GM12865 (cell line): Measurements from ENCODE around the gene USP11.

ENCODE experiments used
- DNase-seq: peaks from one replicate; pipeline ENCODE4 v3.0.0; 2010; ENCODE audit warnings: low read depth
- H3K4me3 ChIP-seq: 2 replicates; pipeline ENCODE4 v1.5.1; 2011; ENCODE audit warnings: mild to moderate bottlenecking, low read depth, low read length, control low read depth
- TF ChIP-seq, protein P1 (sequence below): IDR thresholded peaks from 2 replicates; pipeline ENCODE4 v1.5.1; 2011; ENCODE audit warnings: low read length, control low read depth, low read depth, inconsistent platforms; ENCODE audit not compliant: insufficient read depth; ENCODE audit errors: missing control alignments

Gene USP11

DNA sequence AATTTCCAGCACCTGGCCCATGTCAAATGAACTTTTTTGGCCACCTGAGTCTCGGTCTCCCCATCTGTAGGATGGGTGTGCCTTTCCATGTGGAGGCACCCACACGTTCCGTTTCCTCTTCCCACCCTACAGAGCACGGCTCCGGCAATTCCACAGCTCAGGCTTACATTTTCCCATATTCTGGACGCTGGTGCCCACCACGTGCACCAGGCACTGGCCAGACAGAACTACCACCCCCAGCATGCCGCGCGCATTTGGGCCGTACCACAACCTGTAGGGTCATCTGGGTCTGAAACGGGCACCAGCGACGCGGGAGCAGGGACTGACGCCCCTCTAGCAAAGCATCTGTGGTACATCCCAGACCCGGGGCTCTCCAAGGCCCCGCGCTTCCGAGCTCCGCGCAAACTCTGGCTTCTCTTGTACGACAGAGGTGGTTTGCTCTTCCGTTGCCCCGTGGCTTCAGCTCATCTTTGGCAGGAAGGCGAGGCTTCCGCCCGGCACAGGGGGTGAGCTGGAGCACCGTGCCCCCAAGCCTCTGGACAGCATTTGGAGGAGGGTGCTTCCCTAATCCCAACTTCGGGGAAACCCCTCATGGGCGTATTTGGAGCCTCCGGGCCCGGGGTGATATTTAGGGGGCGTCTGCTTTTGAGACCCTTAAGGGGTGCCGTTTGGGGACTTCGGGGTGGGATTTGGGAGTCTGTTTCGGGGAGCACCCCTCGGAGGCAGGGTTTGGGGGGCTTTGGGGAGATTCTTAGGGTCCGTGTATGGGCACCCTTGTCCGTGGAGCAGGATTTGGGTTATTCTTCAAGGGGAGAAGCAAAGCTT is 42.2 kb upstream of the USP11 start:
- peak overlapping the region; percentile 87 for H3K4me3 ChIP-seq
- DNase-seq: peak; percentile 96
- TF ChIP-seq, protein P1, sequence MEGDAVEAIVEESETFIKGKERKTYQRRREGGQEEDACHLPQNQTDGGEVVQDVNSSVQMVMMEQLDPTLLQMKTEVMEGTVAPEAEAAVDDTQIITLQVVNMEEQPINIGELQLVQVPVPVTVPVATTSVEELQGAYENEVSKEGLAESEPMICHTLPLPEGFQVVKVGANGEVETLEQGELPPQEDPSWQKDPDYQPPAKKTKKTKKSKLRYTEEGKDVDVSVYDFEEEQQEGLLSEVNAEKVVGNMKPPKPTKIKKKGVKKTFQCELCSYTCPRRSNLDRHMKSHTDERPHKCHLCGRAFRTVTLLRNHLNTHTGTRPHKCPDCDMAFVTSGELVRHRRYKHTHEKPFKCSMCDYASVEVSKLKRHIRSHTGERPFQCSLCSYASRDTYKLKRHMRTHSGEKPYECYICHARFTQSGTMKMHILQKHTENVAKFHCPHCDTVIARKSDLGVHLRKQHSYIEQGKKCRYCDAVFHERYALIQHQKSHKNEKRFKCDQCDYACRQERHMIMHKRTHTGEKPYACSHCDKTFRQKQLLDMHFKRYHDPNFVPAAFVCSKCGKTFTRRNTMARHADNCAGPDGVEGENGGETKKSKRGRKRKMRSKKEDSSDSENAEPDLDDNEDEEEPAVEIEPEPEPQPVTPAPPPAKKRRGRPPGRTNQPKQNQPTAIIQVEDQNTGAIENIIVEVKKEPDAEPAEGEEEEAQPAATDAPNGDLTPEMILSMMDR: no peak

DNA sequence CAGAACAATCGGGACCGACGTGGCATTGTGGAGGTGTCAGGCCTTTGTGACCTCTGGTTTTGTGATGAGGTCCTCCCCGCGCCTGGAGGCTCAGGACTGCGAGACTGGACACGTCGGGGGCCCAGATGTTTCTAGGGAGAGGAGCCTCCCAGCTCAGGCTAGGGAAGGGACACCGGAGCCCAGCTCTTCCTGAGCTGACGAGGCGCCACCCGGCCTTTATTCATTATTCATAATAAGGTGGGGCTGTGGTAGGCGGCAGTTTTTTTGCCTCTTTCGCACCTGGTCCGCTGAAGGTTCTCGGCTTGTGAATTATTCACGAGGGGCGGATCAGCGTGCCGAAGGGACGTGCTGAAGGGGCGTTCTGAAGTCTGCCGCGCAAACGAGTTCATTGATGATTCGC is 41.5 kb upstream of the USP11 start:
- DNase-seq: peak; percentile 58
- H3K4me3 ChIP-seq: peak overlapping the region; percentile 87
- TF ChIP-seq, protein P1: no peak

DNA sequence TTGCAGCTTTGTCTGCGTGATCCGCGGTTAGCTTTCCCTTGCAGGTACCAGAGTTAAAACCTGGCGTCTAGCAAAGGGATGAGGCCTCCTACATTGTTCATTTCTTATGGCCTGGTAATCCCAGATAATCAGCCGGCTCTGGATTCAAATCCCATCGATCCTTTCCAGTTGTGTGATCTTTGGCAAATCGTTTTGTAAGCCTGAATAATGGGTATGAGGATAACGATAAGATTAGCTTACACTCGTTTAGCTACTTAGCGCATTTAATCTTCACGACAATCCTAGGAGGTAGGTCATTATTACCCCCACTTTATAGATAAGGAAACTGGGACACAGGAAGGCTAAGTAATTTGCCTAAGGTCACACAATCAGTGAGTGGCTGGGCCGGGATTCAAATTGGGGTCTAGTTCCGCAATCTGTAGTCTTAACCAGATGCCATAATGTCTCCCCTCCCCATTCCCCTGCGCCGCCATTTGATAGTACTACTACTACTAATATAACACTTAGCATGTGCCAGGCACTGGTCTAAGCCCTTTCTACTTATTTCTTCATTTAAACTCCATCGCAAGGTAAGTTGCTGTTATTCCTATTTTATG is 40.9 kb upstream of the USP11 start:
- TF ChIP-seq, protein P1: no peak
- no peak for DNase-seq

DNA sequence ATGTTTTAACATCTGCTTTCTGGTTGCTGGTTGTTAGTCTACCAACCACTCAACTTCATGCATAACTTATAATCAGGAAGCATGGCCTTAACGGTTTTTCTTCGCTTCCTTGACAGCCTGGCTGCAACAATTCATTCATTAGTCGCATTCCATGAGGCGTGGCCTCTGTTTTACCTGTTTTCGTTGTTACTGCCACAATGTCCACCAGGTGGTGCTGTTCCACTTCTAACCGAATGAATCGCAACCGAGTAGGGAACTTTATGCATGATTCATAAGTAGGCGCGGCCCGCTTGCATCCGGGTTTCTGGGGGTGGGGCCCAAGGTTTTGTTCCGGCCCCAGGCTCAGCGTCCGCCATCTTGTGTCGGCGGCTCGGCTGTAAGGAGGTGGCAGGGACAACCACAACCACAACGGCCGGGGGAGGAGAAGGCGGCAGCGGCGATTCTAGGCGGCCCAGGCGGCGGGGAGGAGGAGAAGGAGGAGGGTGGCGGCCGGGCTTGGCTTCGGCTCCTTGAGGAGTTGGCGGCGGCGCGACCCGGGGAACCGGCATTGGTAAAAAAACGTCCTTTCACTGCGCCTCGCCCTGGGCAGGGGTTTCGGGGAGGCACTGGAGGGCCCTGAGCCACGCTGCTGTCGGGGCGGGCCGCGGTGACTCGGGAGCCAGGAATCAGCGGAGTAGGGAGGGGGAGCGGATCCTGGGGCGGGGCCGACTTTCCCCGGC is 39.2 kb upstream of the USP11 start, which contains the start of gene UBA1:
TSS of gene UBA1 (plus strand) at position 355 of the 719 bp plus-strand sequence. CDS start 4,974 bp downstream, outside the sequence.
- peak within 1 kb of the TSS; percentile 80 for H3K4me3 ChIP-seq
- DNase-seq: peak; percentile 96
- TF ChIP-seq, protein P1: peak; percentile 50

More for the DNA sequence above, 40.9 kb upstream of the USP11 start:
- peak overlapping the region; percentile 87 for H3K4me3 ChIP-seq

DNA sequence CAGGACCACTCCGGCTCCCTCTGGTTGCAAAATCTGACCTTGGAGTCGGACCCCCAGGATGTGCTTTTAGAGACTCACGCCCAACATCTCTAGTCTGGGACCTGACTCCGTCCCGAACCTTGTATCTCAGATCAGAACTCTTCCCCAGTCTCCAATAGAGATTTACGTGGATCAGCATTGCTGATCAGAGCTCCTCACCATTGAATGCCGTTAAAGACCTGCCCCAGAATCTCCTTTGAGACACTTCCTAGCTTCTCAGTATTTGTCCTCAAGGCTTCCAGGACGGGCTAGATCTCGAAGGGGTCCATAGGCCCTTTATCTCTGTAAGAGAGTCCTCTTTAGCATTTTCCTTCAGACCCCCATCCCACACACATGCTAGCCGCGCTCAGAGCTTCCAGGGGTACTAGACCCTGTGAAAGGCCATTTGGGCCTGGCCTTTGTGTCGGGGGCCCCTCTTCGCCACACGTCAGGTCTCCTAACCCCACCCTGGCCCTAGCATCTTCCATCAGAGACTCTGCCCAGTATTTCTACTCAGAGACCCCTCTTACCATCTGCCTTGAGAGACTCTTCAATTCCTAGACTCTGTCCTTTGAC is 38.5 kb upstream of the USP11 start:
- TF ChIP-seq, protein P1: no peak
- H3K4me3 ChIP-seq: peak overlapping the region; percentile 80
- DNase-seq: no peak

DNA sequence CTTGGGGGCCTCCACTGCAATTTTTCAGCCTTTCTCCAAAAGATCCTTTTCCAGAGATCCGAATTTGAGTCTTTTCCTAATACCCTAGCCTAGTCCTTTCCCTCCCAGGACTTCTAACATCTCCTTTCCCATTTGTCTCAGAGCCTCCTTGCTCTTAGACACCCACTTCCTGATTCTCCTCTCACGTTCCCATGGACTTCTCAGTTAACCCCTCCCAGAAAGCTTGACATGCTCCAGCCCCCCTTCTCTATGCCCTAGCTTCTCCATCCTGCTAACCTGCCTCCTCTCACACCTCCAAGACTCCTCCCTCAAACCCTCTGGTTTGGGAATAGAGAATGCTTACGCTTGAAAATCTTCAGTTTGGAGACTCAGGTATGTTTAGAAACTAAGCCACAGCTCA is 36.7 kb upstream of the USP11 start:
- no peak for DNase-seq
- H3K4me3 ChIP-seq: no peak overlapping the region
- TF ChIP-seq, protein P1: no peak
